HG02943 (cell line): Measurements from ENCODE around the gene PRSS21.

Source experiments
- ATAC-seq: cut with Tn5 transposase; IDR thresholded peaks from one replicate; pipeline ENCODE4 v1.9.1; 2021; ENCODE audit warnings: mild to moderate bottlenecking, low read depth, moderate library complexity; ENCODE audit not compliant: unreplicated experiment

The PRSS21 gene

DNA sequence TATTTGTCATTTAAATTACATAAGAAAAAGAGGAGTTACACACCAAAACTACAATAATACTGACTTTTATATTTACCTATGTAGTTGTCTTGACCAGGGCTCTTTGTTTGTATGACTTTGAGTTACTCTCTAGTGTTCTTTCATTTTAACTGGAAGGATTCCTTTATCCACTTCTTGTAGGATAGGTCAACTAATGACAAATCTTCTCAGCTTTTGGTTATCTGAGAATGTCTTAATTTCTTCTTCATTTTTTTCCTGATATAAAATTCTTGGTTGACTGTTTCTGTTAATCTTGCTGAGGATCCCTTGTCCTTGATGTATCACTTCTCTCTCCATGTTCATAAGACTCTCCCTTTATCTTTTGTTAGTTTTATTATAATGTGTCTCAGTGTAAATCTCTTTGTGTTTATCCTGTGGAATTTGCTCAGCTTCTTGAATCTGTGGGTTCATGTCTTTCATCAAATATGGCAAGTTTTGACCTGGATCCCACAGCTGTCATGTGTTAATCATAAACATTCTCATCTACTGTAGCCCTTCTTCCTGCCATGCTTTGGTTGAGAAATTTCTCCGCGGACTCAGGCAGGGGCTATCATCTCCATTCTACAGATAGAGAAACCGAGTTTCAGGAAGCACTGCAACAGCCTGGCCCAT, 13.4 kb upstream of the PRSS21 start:
- no peak for ATAC-seq

DNA sequence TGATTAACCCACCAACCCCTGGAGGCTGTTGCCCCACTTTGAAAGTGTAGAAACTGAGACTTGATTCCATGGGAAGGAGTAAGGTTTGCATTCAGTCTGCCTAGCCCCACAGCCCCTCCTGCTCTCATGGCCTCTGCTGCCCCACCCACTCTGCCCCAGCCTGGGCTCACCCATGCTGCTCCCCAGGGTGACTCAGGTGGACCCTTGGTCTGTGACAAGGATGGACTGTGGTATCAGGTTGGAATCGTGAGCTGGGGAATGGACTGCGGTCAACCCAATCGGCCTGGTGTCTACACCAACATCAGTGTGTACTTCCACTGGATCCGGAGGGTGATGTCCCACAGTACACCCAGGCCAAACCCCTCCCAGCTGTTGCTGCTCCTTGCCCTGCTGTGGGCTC, 12.3 kb upstream of the PRSS21 start:
- ATAC-seq, result no peak

DNA sequence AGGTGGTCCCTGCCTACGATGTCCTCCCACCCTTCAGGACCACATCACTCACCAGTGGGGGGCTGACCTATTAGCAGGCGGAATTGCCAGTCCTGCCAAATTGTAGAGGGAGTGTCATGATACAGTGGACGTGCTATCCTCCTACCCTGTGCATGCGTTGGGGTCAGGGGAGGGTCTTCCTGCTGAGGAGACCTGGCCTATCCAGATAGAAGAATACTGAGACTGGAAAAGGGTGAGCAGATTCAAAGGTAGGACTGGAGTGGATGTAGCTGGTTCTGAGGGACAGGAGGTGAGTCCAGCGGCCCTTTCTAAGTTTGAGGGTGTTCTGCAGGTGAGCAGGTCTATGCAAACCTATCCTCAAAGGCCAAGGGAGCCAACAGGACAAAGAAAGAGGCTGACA, 10.8 kb upstream of the PRSS21 start:
- ATAC-seq, result no peak

DNA sequence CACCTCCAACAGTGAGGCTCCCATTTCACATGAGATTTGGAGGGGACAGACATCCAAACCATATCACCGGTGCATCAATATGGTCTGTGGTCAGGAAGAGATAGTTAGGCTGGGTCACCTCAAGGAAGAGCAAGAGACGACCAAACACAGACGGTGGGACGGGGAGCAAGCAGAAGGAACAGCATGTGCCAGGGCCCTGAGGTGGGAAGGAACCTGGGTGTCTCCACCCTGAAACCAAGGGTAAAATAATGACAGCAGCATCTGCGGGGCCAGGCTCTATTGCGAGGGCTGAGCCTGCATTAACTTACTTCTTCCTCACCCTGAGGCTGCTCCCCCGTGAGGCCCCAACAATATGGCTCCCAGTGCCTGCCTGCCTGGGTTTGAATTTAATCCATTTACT, 8.9 kb upstream of the PRSS21 start:
- no peak for ATAC-seq

DNA sequence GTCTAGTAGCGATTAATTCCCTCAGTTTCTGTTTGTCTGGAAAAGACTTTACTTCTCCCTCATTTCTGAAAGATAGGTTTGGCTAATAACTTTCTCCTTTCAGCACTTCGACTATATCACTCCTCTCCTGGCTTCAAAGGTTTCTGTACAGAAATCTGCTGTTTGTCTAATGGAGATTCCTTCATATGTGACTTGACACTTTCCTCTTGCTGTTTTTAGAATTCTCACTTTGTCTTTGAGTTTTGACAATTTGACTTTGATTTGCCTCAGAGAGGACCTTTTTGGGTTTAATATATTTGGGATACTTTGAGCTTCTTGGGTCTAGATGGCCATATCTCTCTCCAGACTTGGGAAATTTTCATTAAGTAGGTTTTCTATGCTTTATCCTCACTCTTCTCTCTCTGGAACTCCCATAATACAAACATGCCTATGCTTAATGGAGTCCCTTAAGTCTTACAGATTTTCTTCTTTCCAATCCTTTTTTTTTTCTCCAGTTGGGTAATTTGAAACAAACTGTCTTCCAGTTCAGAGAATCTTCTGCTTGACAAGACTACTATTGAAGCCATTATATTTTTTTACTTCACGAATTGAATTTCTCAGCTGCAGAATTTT, 7.8 kb upstream of the PRSS21 start:
- no peak for ATAC-seq

DNA sequence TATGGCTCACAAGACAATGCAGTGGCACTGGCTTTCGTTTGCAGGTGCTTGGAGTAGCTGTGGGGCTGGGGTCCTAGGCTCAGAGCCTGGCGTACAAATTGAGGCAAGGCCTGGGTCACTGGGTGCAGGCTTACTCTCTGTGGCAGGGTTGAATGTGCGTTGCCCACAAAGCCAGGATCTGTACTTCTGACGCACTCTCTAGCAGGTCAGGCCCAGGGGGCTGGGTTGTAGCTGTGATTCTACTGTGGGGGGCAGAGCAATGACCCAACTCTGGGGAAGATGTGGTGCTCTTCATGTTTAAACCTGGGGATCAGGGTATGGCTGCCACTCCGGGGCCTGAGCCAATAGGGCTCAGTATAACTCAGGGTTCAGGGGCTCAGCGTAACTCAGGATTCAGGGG, 6.4 kb upstream of the PRSS21 start:
- no peak for ATAC-seq

DNA sequence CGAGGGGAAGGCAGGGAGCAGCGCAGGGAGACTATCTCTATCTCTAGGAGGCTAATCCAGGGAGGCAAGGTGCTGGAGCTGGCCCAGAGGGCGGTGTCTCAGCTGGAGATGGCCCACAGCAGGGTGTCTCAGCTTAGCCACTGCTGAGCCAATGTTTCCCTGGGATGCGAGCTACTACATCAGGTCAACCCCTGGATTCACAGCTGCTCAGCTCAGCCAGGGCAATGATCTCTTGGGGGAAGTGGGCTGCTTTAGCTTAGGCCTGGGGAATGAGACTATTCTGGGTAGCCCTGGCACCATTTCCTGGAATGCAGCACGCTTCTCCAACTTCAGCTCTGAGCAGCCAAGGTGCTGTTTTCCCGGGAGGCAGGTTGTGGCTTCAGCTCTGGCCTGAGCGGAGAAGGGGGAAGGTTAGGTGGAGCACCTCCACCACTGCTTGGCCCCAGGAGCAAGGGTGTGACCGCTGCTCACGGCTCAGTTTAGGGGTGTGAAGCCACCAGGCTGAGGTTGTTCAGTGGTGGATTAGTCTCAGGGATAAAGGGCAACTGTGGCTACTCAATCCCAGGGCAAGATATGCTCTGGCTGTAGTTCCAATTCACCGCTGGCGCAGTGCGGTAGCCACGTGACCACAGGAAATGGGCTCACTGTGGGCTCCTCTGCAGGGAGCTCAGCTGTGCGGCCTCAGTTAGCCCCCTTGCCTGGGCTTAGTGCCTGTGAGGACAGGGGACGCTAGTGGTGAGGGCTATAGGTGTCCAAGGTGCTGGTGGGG, 5.2 kb upstream of the PRSS21 start:
- ATAC-seq, result no peak

DNA sequence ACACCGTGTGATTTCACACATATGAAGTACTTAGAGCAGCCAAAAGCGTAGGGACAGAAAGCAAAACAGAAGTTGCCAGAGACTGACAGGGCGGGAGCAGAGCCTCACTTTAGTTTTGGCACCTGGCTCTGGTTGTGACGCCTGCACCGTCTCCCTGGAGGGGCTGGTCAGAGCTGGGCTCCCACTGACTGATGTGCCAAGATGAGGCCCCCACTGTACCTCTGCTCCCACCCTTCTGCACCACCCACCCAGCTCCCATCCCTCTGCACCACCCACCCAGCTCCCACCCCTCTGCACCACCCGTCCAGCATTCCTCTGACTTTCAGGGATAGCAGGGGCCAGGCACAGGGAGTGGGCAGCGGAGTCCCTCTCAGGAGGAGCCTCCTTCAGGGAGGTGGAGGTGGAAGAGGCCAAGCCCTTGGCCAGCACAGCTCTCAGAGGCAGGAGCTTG, 3.2 kb upstream of the PRSS21 start:
- ATAC-seq, result no peak

DNA sequence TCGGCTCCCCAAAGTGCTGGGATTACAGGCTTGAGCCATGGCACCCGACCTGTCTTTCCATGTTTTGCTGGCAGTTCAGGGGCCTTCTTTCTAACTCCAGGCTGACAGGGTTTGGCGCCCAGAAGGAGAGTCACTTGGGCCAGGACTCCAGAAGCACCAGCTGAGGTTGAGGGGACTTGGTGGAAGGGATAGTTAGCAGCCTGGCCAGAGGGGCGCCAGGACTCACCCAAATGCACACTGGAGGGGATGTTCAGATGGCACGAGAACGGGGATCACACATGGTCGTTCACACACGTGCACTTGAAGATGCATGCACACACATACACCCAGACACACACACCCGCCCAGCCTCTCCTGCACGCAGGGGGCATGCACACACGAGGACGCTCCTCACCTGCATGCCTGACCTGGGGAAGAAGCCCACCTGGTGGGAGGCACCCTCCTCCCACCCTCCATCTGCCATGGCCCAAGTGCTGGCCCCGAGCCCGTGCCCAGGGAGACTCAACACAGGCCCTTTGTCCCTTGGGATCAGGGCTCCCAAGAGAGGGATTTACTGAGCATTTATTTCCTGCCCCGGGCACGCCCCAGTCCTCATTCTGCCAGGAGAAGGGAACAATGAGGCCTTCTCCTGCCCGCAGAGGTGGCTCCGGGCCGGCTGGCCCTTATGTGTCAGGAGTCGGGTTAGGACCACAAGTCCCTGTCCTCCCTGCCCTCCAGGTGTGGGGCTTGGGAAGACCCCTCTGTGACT, 2.3 kb upstream of the PRSS21 start:
- no peak for ATAC-seq

DNA sequence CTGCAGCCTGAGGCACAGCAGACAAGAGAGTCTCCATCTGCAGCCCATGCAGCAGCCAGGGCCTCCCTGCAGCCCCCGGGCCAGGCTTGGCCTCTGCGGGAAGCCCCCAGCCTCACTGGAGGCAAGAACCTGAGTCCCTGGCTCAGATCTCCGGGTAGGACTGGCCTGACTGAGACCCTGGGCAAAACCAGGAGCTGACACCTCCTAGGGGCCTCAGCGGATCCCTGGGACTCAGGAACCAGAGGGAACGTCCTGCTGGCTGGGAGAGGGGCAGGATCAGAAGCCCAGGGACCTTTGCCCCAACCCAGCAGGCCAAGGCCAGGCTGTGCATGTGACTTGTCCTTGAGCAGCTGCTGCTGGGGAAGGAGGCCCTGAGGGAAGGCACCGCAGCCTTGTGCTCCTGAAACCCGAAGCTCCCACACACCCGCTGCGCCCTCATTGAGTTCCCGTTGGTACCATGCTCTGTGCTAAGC, 1.7 kb upstream of the PRSS21 start:
- ATAC-seq, result no peak

DNA sequence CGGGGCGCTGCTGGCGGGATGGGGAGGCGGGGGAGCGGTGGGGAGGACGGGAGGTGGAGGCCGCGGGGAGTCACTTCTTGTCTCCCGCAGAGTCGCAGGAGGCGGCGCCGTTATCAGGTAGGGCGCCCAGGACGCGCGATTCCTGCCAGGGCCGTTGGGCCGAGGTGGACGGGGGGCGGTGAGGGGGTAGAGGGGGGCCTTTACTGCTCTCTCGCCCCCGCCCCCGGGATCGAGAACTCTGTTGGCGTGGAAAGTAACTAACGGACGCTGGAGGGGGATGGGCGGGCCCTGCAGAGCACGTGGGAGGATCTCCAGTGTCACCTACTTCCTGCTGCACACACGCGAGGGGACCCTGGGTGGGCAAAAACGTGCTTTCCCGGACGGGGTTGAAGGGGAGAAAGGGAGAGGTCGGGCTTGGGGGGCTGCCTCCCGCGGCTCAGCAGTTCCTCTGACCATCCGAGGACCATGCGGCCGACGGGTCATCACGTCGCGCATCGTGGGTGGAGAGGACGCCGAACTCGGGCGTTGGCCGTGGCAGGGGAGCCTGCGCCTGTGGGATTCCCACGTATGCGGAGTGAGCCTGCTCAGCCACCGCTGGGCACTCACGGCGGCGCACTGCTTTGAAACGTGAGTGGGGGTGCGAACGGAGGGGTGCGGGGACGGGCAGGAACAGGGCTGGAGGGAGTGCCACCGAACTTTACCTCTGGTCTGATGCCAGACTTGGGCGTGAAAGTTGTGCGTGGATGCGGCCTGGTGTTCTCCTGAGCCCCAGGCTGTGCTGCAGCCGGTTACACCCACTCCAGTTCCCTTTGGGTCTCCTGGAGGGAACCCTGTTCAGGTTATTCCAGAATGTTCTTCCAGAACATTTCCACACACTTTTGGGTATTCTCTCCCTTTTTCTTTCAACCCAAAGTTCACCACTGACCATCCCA, 569 bp downstream of the PRSS21 start:
- no peak for ATAC-seq

DNA sequence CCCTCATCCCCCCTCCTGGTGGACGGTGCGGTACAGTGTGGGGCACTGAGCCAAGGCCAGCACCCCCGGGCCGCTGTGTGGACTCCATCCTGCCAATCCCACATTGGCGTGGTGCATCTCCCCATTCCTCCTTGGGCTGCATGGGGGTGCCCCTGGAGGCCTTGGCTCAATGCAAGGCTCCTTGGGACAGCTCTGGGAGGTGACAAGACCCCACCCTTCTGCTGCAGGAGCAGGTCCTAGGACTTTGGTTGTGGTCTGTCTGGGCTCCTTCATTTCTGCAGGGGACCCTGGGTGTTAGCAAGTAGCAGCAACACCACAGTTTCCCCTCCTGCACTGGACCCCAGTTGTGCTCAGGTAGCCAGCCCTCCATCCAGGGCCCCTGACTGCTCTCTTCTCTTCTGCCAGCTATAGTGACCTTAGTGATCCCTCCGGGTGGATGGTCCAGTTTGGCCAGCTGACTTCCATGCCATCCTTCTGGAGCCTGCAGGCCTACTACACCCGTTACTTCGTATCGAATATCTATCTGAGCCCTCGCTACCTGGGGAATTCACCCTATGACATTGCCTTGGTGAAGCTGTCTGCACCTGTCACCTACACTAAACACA, 1.3 kb downstream of the PRSS21 start:
- ATAC-seq, result no peak

DNA sequence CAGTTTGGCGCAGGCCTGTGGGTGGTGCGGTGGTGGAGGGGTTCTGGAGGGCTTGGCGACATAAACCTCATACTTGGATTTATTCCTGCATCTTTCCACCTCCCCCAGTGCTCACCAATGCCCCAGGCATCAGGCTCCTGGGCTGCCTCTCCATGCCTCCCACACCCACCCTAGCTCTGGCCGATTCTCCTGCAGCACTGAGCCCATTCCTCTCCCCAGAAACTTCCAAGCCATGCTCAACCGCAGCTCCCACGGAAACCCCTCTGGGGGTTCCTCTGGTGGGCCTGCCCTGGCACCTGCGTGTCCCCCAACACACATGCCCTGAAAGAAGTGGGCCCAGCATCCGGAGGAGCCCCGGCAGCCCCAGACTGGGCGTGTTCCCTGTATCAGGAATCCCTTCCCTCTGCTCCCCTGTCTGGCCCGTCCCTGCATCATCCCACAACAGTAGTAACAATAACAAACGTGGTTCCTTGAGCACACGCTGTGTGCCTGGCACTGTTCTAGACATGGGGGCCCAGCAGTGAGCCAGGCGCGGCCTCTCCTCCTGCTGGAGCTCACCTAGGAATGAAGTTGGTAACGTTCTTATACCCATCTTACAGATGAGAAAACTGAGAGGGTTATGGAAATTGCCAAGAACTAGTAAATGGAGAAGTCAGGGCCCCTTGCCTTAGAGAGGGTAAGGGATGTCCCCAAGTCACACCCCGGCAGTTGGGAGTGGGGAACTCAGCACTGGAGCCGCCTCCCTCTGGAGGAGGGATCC, 2.3 kb downstream of the PRSS21 start:
- ATAC-seq, result no peak

DNA sequence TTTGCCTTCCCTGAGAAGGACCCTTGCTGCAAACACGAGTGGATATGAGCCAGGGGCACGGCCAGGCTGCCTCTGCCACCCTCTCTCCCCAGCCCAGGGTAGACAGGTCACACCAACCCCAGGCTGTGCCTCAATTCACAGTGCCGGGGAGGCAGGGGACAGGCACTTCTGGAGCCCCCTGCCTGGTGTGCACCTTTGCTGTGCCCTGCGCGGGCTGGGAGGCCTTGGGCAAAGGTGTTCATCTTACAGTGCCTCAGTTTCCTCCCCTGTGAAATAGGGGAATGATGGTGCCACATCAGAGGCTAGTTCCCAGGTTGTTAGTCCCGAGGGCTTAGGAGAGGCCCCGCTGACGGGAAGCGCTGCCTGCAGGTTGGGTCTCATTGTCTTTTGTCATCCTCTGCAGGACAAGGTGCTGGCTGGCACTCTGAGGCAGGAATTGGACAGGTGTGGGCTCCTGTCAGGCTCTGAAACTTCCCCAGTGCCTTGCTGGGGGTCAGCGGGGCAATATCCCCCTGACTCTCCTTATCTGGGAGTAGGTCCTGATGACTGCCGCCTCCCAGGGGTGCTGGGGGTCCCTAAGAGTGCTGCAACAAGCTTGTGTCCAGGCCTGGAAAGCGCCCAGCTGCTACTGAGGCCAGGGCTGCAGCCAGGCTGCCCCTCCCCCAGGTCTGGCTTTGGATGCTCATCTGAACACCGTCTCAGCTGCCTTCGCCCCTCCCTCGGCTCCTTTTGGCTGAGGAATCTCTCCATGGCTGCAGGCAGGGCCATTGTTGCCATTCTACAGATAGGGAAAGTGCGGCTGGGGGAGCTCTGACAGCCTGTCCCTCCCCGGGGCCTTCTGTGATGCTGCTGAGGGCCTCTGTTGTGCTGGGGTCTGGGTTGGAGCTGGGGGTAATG, 3.1 kb downstream of the PRSS21 start:
- ATAC-seq, result no peak

DNA sequence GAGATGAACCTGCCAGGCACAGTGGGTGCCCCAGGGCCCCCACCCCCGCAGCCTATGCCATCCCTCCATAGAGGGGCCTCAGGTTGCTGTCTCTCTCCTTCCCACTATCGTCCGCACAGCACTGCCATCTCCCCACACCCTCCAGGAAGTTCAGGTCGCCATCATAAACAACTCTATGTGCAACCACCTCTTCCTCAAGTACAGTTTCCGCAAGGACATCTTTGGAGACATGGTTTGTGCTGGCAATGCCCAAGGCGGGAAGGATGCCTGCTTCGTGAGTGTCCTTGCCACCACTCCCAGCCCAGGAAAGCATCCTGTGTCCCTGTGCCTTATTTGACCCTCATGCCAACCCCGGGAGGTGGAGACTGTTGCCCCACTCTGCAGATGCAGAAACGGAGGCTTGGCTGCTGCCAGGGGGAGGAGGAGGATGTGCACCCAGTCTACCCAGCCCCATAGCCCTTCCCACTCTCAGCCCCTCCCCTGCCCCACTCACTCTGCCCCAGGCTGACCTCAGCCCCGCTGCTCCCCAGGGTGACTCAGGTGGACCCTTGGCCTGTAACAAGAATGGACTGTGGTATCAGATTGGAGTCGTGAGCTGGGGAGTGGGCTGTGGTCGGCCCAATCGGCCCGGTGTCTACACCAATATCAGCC, 3.9 kb downstream of the PRSS21 start:
- no peak for ATAC-seq

DNA sequence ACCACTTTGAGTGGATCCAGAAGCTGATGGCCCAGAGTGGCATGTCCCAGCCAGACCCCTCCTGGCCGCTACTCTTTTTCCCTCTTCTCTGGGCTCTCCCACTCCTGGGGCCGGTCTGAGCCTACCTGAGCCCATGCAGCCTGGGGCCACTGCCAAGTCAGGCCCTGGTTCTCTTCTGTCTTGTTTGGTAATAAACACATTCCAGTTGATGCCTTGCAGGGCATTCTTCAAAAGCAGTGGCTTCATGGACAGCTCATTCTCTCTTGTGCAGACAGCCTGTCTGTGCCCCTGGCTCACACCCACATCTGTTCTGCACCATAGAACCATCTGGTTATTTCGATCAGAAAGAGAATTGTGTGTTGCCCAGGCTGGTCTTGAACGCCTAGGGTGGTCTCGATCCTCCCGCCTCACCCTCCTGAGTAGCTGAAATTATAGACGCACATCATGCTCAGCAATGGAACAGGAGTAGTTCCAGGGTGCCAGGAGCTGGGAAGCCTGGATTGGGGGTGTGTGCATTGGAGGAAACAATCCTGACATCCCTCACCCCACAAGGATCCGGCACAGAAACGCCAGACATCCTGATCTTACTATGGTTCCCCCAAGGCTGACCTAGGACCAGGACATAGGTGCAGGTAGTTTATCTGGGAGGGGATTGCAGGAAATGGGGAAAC, 4.6 kb downstream of the PRSS21 start:
- ATAC-seq, result no peak

DNA sequence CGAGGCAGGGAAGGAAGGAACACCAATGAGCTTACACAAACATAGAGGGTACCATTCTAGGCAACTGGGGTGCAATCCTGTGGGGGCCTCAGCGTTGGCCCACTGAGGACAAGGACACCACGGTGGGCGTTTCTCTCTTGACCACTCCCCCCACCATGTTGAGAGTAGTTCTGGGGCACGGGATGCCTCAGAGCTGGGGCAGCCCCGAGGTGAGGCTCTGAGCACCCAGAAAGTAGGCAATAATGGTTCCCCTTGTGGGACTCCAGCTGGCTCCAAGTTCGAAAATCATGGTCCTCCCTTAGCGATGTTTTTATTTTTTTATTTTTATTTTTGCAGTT, 5.1 kb downstream of the PRSS21 start:
- ATAC-seq, result no peak
